Skeletal muscle satellite cell (primary cell): ENCODE measurements around the gene PGS1.
"Not testable (repeated sequence)": the region's sequence is repeated elsewhere in the genome, so short reads cannot be mapped to it uniquely, and the experiment has no call there.

ENCODE experiments used
- H3K27me3 ChIP-seq: 2 replicates; pipeline ENCODE4 v1.7.0; 2013; ENCODE audit warnings: low read length; ENCODE audit not compliant: control insufficient read depth, insufficient read depth
- H3K36me3 ChIP-seq: 2 replicates; pipeline ENCODE4 v1.7.0; 2013; ENCODE audit warnings: mild to moderate bottlenecking, control low read depth, low read length; ENCODE audit not compliant: insufficient read depth
- H3K4me1 ChIP-seq: 2 replicates; pipeline ENCODE4 v1.7.0; 2013; ENCODE audit warnings: low read length; ENCODE audit not compliant: control insufficient read depth, insufficient read depth
- H3K4me2 ChIP-seq: 2 replicates; pipeline ENCODE4 v1.7.0; 2013; ENCODE audit warnings: mild to moderate bottlenecking, low read length
- H3K4me3 ChIP-seq: 2 replicates; pipeline ENCODE4 v1.7.0; 2013; ENCODE audit warnings: low read length
- H3K9ac ChIP-seq: 2 replicates; pipeline ENCODE4 v1.7.0; 2013; ENCODE audit warnings: mild to moderate bottlenecking, low read depth, low read length, moderate library complexity
- H3K9me3 ChIP-seq: replicated peaks from 2 replicates; pipeline ENCODE4 v1.7.0; 2013; ENCODE audit warnings: mild to moderate bottlenecking, control low read depth, low read length

The PGS1 gene

DNA sequence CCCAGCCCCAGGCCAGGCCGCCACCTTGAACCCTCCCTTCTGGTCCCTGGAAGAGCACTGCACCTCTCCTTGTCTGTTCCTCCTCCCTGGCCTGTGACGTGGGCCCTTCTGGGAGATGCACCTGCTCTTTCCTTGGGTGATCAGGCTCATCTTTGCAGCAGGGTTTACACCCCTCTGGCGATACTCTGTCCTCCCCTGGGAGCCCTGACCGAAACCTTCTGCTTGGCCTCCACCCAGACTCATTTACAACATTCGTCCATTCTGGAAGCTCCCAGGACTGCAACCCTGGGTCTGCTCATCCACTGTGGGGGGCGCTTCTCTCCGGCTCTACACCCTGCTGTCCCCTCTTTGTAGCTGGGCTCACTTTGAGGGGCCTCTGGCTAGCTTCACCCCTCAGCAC, 73.3 kb downstream of the PGS1 start:
- Histone ChIP-seq H3K9me3 (no peaks in the 10 kb centered on the region), H3K9ac (no peak overlapping the region), H3K4me2 (no peak overlapping the region), H3K4me1 (peaks cover 11% of the 10 kb centered on the region), H3K27me3 (peaks cover 34% of the 10 kb centered on the region), H3K36me3 (no peaks in the 10 kb centered on the region), H3K4me3 (no peak overlapping the region)

DNA sequence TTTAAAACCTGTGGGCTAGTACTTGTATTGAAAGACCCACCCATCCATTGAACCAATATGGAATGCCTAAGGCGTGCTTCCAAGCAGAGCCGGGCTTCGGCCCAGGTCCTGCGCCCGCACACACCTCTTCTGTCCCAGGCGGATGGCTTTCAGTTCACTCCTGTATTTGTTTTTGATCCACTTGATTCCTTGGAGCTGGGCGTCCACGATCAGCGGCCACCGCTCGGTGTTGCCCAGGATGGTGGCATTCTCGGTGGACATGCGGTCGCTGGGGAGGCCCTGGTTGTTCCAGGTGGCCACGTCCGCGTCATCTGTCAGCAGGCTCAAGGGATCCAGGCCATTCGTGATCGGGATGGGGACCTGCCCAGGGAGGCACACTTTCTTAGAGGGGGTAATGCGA, 75.9 kb downstream of the PGS1 start:
- no peak overlapping the region for H3K4me2 ChIP-seq
- H3K9me3 ChIP-seq, result no peaks in the 10 kb centered on the region
- no peak overlapping the region for H3K9ac ChIP-seq

DNA sequence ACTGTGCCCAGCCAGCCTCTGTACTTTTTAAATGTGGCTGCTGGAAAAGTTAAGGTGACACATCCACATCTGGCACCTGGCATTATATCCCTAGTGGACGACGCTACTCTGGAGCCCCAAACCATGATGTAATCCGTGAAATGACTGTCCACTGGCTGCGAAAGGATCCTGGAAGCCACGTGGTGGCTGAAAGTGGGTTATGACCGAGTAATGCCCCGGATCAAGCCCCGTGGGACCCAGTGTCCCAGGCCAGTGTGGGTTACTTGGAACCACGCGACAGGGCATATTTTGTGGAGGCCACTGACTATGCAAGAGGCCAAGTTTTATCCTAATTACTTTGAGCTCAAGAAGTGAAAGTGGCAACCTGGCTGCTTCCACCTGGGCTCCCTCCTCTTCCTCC, 79.6 kb downstream of the PGS1 start:
- peaks cover 33% of the 10 kb centered on the region for H3K27me3 ChIP-seq
- H3K4me1 ChIP-seq, result no peaks in the 10 kb centered on the region
- H3K36me3 ChIP-seq, result no peaks in the 10 kb centered on the region
- H3K9me3 ChIP-seq, result no peaks in the 10 kb centered on the region
- no peak overlapping the region for H3K9ac ChIP-seq
- no peak overlapping the region for H3K4me3 ChIP-seq
- no peak overlapping the region for H3K4me2 ChIP-seq

More for the DNA sequence above, 75.9 kb downstream of the PGS1 start:
- no peak overlapping the region for H3K4me3 ChIP-seq
- no peaks in the 10 kb centered on the region for H3K36me3 ChIP-seq
- peaks cover 44% of the 10 kb centered on the region for H3K27me3 ChIP-seq
- peaks cover 11% of the 10 kb centered on the region for H3K4me1 ChIP-seq

DNA sequence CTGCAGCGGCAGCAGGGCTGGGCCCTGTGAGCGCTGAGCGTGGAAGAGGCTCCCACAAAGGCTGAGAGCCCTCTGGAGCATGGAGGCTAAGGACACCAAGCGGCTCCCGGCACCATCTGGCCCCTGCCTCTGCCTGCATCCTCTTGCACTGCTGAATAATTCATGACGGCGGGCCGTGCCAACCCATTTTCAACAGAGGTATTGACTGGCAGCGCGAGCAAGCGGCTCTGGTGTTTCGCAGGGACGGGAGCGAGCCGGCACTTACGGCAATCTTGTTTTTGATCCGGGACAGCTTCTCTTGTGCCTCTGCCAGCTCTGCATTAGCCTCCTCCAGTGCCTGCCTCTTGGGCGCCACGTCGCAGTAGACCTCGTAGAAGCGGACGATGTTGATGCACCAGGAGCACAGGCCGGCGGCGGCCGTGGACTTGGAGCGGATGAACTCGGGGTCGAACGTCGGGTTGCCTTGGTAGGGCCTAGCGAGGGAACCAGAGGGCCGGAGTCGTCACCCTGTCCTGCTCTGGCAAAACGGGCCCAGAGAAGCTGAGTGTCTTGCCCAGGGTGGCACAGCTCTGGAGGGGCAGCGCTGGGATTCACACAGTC, 80.4 kb downstream of the PGS1 start:
- H3K36me3 ChIP-seq, result no peaks in the 10 kb centered on the region
- H3K27me3 ChIP-seq, result peaks cover 29% of the 10 kb centered on the region
- H3K4me3 ChIP-seq, result no peak overlapping the region
- no peaks in the 10 kb centered on the region for H3K4me1 ChIP-seq
- H3K9ac ChIP-seq, result no peak overlapping the region
- no peak overlapping the region for H3K4me2 ChIP-seq
- H3K9me3 ChIP-seq, result no peaks in the 10 kb centered on the region

DNA sequence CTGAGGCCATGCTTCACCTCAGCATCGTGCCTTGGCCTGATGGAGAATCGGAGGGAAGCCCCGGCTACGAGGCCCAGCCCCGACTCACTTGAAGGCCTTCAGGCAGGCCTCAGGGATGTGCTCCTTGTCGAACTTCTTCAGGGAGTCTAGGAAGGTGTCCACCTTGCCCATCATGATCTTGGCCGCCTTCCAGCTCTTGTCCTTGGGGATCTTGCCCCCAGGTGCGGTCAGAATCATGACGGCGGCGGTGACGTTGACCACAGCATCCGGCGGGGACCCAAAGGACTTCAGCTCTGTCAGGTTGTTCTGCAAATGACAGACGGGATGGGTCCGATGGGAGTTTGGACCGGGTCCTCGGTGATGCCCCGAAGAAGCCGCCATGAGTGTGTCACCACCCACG, 81.2 kb downstream of the PGS1 start:
- H3K27me3 ChIP-seq, result peaks cover 21% of the 10 kb centered on the region
- H3K4me2 ChIP-seq, result no peak overlapping the region
- no peaks in the 10 kb centered on the region for H3K36me3 ChIP-seq
- no peak overlapping the region for H3K9ac ChIP-seq
- H3K4me3 ChIP-seq, result no peak overlapping the region
- H3K4me1 ChIP-seq, result no peaks in the 10 kb centered on the region
- no peaks in the 10 kb centered on the region for H3K9me3 ChIP-seq

DNA sequence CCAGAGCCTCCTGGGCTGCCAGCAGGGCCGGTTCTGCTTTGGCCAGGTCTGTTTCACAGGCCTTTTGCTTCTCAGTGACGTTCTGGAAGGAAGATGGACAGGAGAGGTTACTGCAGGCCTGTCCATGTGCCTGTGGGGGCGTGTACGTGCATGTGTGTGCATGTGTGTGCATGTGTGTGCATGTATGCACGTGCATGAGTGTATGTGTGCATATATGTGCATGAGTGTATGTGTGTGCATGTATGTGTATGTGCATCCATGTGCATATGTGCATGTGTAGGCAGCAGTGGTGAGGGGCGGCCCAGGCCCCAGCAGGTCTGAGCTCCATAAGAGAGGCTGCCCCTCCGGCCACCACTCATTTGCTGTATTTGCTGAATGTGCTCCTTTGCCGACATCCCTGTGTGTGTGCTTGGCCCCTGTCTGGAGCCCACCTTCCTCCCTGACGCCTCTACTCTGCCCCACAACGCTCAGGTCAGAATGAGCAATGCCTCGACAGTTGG, 81.8 kb downstream of the PGS1 start:
- no peaks in the 10 kb centered on the region for H3K4me1 ChIP-seq
- peaks cover 21% of the 10 kb centered on the region for H3K27me3 ChIP-seq
- no peaks in the 10 kb centered on the region for H3K36me3 ChIP-seq
- H3K9me3 ChIP-seq, result no peaks in the 10 kb centered on the region
- no peak overlapping the region for H3K9ac ChIP-seq
- no peak overlapping the region for H3K4me3 ChIP-seq
- H3K4me2 ChIP-seq, result no peak overlapping the region

DNA sequence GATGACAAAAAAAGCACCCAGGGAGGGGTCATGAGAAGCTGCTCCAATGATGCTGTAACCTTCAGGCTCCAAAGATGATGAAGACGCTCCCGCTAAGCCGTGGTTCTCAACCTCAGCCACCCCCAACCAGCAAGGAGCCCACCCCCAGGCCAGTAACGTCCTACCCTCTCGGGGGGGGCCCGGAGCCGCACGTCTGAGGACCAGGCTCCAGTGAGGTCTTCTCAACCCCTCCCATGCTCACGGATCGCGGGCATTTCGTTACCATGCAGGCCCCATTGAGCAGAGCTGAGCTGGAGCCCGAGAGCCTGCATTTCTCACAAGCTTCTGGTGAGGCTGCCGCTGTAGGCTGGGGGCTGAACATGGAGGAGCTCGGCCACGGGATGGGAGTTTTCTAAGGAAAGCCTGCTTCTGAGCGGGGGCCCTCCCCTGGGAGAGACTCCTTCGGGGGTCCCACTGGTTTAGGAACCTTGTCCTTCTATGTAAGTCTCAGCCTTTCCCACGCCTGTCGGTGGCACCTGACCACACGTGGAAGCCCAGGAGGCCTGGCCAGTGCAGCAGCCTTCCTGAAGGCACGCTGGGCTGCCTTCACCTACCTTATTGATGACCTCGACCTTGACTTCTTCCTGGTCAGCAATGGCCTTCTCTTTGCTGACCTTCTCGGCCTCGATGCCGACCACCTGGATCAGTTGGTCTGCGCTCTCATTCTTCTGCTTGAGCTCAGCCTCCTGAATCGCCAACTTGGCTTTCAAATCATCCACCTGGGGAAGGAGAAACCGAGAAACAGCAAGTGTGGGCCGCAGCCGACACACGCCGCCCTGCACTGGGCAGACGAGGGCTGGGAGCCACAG, 82.7 kb downstream of the PGS1 start:
- H3K4me2 ChIP-seq, result no peak overlapping the region
- H3K36me3 ChIP-seq, result no peaks in the 10 kb centered on the region
- H3K4me1 ChIP-seq, result no peaks in the 10 kb centered on the region
- H3K27me3 ChIP-seq, result peaks cover 21% of the 10 kb centered on the region
- no peak overlapping the region for H3K4me3 ChIP-seq
- H3K9ac ChIP-seq, result no peak overlapping the region
- no peaks in the 10 kb centered on the region for H3K9me3 ChIP-seq

DNA sequence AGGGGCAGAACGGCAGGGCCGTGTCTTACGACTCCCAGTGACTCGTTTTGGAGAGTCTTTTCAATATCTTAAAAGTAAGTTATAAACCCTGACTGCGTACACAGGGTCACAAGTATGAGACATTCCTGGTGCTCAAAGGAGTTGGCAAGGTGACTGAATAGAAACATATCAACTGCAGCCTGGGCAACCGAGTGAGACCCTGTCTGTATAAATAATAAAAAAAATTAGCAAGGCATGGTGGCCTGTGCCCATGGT, 83.3 kb downstream of the PGS1 start:
- peaks cover 21% of the 10 kb centered on the region for H3K27me3 ChIP-seq
- no peak overlapping the region for H3K9ac ChIP-seq
- no peaks in the 10 kb centered on the region for H3K36me3 ChIP-seq
- H3K4me2 ChIP-seq, result no peak overlapping the region
- H3K4me1 ChIP-seq, result no peaks in the 10 kb centered on the region
- no peaks in the 10 kb centered on the region for H3K9me3 ChIP-seq
- no peak overlapping the region for H3K4me3 ChIP-seq

DNA sequence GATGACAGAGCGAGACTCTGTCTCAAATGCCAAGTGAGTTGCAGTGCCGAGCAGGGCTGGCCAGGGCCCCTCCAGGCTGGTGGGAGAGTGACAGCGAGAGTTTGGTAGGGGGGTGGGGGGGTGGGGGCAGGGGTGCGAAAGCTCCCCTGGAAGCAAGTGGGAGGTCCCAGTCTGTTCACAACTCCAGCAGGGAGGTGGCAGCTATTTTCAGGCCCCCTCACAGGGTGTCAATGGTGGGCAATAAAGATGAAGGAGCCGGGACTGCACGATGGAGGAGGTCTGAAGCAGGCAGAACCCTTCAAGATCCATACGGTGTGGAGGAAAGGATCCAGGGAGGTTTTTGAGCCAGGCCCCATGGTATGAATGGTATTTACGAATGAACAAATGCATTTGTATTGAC, 83.7 kb downstream of the PGS1 start:
- H3K36me3 ChIP-seq, result no peaks in the 10 kb centered on the region
- no peak overlapping the region for H3K9ac ChIP-seq
- no peak overlapping the region for H3K4me3 ChIP-seq
- no peak overlapping the region for H3K4me2 ChIP-seq
- peaks cover 23% of the 10 kb centered on the region for H3K27me3 ChIP-seq
- no peaks in the 10 kb centered on the region for H3K4me1 ChIP-seq
- no peaks in the 10 kb centered on the region for H3K9me3 ChIP-seq

DNA sequence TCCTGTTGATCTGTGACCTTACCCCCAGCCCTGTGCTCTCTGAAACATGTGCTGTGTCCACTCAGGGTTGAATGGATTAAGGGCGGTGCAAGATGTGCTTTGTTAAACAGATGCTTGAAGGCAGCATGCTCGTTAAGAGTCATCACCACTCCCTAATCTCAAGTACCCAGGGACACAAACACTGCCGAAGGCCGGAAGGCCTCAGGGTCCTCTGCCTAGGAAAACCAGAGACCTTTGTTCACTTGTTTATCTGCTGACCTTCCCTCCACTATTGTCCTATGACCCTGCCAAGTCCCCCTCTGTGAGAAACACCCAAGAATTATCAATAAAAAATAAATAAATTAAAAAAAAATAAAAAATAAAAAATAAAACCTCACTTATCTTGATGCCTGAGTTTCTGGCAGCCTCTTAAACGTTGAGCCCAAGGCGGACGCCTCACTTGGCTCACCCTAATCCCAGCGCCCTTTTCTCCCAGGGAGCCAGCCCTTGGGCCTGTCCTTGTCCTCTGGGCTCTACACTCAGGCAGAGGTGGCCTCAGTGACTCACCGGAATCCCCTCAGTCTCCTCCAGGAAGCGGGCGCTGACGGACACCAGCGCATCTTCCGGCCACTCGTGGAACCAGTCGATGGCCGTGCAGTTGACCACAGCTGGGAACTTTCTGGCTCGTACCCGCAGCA, 87.8 kb downstream of the PGS1 start:
- H3K27me3 ChIP-seq, H3K36me3 ChIP-seq, H3K9me3 ChIP-seq, H3K4me2 ChIP-seq, H3K4me3 ChIP-seq, H3K9ac ChIP-seq, H3K4me1 ChIP-seq: not testable (repeated sequence)

DNA sequence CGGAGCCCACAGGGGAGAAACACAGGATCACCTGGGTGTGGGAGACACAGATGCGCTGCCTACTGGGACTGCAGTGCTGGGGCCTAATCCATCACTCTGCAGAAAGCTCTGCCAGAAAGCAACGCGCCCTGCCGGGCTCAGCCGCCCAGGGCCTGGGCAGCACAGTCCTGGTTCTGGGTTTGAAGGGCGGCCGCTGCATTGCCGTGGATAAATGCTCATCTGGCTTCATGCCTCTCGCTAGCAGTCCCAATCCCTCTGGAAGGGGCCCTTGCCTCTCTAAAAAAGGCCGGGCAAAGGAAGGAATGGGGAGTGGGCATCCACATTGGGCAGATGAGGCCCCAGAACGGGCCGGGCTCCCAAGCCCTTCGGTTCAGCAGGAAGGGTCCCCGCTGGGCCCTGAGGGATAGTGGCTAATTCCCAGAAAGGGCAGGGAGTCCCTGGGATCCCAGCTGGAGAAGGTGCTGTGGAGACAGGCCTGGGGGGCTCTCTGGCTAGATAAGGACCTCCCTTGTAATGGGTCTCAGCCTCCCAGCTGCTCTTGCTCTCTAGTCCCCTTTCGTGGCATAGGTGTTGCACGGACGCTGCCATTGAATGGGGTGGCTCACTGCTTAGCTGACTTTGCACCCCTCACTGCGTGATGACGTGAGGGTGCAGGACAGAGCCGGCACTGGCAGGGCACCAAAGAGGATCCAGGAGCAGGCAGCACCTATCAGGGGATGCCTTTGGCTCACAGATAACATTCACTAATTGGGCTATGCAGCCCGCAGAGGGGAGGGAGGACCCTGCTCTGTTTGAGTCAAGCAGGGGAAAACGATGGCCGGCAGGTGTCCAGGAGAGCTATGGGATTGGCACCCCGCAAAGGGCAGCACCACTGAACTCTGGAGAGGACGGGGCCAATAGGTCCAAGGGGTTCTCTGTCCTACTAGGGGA, 88.6 kb downstream of the PGS1 start:
- H3K4me1 ChIP-seq, result no peaks in the 10 kb centered on the region
- H3K27me3 ChIP-seq, result peaks cover 12% of the 10 kb centered on the region
- no peak overlapping the region for H3K9ac ChIP-seq
- H3K4me2 ChIP-seq, result no peak overlapping the region
- H3K36me3 ChIP-seq, result no peaks in the 10 kb centered on the region
- no peak overlapping the region for H3K4me3 ChIP-seq
- no peaks in the 10 kb centered on the region for H3K9me3 ChIP-seq
